Keratinocyte (primary cell): Measurements from ENCODE around the gene PRPF40B.

Experiments used
- CTCF ChIP-seq, 3 experiments: IDR thresholded peaks in 1 of 3; conservative IDR thresholded peaks in 1 of 3; optimal IDR thresholded peaks in 1 of 3; 2 replicates in 2 of 3; 3 replicates in 1 of 3; pipeline versions ENCODE3 to v1.5.1; 2011; ENCODE audit warnings: low read length in 3 of 3, mild to moderate bottlenecking in 3 of 3, moderate library complexity in 2 of 3, control low read depth in 1 of 3, inconsistent platforms in 1 of 3; ENCODE audit not compliant: insufficient read depth in 2 of 3; ENCODE audit errors: extremely low read depth in 1 of 3
- EZH2 ChIP-seq: IDR thresholded peaks from one replicate; pipeline ENCODE4 v1.6.1; 2012; ENCODE audit warnings: inconsistent platforms, mild to moderate bottlenecking, low read length, moderate library complexity

GRCh38 chr12:49655595-49656236 lies 32.4 kb downstream of the PRPF40B start:
- TF ChIP-seq CTCF (optimal IDR thresholded peaks at IDR 0.05 in 1 of 3, IDR thresholded peaks at IDR 0.05 in 1 of 3, conservative IDR thresholded peaks at IDR 0.05 in 1 of 3; ENCODE audit: extremely low read depth in 1 of 3, insufficient read depth in 2 of 3, low read length in 3 of 3), result no peak
- TF ChIP-seq EZH2, result no peak
